ENCODE results near the gene MIER1.

DNA sequence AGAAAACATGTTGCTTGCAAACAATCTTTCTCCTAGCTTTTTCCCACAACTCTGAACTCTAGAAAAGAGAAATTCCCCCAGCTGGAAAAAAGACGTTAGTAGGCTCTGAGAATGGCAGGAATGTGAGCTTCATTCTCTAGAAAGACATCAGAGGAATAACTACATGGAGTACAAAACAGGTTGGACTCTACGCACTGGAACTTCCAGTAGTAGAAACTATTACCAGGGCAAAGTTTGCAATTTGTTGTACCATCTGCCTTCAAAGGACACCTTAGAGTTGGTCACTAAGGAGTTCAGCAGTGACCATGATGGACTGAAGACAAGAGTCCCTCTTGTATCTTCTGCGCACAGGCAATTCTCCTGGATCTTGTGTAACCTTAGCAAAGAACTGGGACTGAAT, 68.3 kb downstream of the MIER1 start:
- TF ChIP-seq, protein P1, sequence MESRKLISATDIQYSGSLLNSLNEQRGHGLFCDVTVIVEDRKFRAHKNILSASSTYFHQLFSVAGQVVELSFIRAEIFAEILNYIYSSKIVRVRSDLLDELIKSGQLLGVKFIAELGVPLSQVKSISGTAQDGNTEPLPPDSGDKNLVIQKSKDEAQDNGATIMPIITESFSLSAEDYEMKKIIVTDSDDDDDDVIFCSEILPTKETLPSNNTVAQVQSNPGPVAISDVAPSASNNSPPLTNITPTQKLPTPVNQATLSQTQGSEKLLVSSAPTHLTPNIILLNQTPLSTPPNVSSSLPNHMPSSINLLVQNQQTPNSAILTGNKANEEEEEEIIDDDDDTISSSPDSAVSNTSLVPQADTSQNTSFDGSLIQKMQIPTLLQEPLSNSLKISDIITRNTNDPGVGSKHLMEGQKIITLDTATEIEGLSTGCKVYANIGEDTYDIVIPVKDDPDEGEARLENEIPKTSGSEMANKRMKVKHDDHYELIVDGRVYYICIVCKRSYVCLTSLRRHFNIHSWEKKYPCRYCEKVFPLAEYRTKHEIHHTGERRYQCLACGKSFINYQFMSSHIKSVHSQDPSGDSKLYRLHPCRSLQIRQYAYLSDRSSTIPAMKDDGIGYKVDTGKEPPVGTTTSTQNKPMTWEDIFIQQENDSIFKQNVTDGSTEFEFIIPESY (IDR thresholded peaks at IDR 0.05; ENCODE audit: extremely low read depth, insufficient replicate concordance, low read length): no peak
- TF ChIP-seq, protein P2, sequence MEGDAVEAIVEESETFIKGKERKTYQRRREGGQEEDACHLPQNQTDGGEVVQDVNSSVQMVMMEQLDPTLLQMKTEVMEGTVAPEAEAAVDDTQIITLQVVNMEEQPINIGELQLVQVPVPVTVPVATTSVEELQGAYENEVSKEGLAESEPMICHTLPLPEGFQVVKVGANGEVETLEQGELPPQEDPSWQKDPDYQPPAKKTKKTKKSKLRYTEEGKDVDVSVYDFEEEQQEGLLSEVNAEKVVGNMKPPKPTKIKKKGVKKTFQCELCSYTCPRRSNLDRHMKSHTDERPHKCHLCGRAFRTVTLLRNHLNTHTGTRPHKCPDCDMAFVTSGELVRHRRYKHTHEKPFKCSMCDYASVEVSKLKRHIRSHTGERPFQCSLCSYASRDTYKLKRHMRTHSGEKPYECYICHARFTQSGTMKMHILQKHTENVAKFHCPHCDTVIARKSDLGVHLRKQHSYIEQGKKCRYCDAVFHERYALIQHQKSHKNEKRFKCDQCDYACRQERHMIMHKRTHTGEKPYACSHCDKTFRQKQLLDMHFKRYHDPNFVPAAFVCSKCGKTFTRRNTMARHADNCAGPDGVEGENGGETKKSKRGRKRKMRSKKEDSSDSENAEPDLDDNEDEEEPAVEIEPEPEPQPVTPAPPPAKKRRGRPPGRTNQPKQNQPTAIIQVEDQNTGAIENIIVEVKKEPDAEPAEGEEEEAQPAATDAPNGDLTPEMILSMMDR (IDR thresholded peaks at IDR 0.05 in 2 of 3, conservative IDR thresholded peaks at IDR 0.05 in 1 of 3; ENCODE audit: borderline replicate concordance in 1 of 3, insufficient read depth in 1 of 3, low read depth in 2 of 3, low read length in 2 of 3): no peak
- TF ChIP-seq POLR2A (IDR thresholded peaks at IDR 0.05; ENCODE audit: borderline replicate concordance, extremely low read depth, insufficient read depth, insufficient read length) (no peak), EGR1 (IDR thresholded peaks at IDR 0.05; ENCODE audit: low read depth) (no peak), ZNF274 (IDR thresholded peaks at IDR 0.05; ENCODE audit: low read depth, low read length) (no peak)
